AG10803 (cell line): Measurements from ENCODE around the gene NR4A1.

Experiments
- DNase-seq: peaks from one replicate; pipeline ENCODE4 v3.0.0; 2010; ENCODE audit warnings: low read depth
- H3K4me3 ChIP-seq: 2 replicates; pipeline ENCODE4 v1.5.1; 2011; ENCODE audit warnings: mild to moderate bottlenecking, low read length, control low read depth
- TF ChIP-seq, protein P1 (sequence below): conservative IDR thresholded peaks from 2 replicates; pipeline ENCODE4 v1.5.1; 2011; ENCODE audit warnings: mild to moderate bottlenecking, low read length, control low read depth, inconsistent platforms

The NR4A1 gene

DNA sequence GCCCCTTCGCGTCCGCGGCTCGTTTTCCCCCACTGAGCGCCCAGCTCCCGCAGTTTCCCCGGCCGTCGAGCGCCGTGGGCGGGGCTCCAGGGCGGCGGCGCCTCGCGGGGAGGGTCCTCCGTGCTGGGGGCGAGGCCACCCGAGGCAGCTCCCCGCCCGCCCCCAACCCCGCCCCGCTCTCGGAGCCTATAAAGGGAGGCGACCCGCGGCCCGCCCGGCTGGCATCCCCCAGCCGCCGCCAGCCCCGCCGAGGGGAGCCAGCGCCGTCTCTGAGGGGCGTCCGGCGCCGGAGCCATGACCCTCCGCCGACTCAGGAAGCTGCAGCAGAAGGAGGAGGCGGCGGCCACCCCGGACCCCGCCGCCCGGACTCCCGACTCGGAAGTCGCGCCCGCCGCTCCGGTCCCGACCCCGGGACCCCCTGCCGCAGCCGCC lies 44.5 kb upstream of the NR4A1 start, which contains the start of gene TAMALIN:
Gene TAMALIN (plus strand): TSS at position 221 of the 432 bp plus-strand sequence. CDS start 74 bp downstream, at position 295.
- H3K4me3 ChIP-seq, result peak within 1 kb of the TSS; percentile 63
- peak; percentile 40 for DNase-seq
- TF ChIP-seq, protein P1, sequence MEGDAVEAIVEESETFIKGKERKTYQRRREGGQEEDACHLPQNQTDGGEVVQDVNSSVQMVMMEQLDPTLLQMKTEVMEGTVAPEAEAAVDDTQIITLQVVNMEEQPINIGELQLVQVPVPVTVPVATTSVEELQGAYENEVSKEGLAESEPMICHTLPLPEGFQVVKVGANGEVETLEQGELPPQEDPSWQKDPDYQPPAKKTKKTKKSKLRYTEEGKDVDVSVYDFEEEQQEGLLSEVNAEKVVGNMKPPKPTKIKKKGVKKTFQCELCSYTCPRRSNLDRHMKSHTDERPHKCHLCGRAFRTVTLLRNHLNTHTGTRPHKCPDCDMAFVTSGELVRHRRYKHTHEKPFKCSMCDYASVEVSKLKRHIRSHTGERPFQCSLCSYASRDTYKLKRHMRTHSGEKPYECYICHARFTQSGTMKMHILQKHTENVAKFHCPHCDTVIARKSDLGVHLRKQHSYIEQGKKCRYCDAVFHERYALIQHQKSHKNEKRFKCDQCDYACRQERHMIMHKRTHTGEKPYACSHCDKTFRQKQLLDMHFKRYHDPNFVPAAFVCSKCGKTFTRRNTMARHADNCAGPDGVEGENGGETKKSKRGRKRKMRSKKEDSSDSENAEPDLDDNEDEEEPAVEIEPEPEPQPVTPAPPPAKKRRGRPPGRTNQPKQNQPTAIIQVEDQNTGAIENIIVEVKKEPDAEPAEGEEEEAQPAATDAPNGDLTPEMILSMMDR, result no peak

GRCh38 chr12:52007158-52007921 lies 43.9 kb upstream of the NR4A1 start:
- H3K4me3 ChIP-seq, result peak overlapping the region; percentile 63
- peak; percentile 11 for DNase-seq

DNA sequence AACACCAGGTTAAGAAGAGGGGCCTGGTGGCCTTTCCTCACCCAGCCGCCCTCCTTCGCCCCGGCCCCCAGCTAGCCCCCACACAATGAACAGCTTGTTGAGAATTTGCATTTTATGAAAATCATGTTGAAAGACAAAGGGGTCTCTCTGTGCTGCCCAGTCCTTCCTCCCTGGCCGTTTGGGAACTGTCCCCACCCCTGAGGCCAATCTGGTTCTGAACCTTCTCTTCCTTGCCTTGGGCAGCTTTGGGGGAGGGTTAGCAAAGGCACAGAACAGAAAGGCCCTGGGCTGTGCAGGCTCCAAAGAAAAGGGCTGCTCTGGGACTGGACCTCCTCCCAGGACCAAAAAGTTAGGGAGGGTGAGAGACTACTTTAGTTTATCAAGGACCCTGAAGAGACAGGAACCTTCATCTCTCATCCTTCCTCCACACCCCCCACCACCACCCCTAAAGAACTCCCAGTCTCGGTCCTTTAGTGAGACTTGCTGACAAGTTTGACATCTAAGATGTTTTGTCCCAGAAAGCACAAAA lies 43.2 kb upstream of the NR4A1 start:
- TF ChIP-seq, protein P1, result no peak
- H3K4me3 ChIP-seq, result peak overlapping the region; percentile 63
- DNase-seq, result no peak

More at GRCh38 chr12:52007158-52007921, 43.9 kb upstream of the NR4A1 start:
- TF ChIP-seq, protein P1, result no peak

DNA sequence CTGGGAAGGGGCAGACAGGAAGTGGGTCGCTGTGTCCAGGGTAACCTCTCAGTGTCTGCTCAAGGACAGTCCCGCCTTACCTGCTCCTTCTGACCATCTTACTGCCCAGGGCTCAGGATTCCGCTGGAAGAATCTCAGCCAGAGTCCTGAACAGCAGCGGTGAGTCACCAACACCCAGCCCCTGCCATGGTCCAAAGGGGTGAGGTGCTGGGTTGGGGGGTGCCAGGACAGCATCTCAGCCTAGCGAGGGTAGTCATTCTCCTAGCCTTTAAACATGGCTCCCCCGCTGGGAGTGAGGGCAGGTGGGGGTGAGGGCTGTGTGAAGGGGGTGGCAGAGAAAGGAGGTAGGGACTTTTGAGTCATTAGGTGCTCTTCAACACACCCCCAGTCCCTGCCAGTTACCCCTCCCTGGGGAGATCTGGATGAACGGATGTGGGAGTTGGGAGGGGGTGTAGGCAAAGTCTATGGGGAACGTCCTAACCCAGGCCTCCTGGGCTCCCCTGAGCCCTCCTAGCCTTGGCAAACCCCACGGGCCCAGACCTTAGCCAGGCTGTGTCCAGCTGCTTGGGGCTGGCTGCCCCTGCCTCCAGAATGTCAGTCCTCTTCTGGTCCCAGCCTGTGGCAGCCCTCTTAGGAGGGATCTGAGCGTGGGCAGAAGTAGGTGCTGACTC lies 42.0 kb upstream of the NR4A1 start:
- TF ChIP-seq, protein P1, result no peak
- no peak for DNase-seq
- H3K4me3 ChIP-seq, result no peak overlapping the region

- DNase-seq, result peak; percentile 80
- H3K4me3 ChIP-seq, result no peak overlapping the region
- TF ChIP-seq, protein P1, result no peak
Measured at GRCh38 chr12:52010152-52010622, 41.1 kb upstream of the NR4A1 start.

DNA sequence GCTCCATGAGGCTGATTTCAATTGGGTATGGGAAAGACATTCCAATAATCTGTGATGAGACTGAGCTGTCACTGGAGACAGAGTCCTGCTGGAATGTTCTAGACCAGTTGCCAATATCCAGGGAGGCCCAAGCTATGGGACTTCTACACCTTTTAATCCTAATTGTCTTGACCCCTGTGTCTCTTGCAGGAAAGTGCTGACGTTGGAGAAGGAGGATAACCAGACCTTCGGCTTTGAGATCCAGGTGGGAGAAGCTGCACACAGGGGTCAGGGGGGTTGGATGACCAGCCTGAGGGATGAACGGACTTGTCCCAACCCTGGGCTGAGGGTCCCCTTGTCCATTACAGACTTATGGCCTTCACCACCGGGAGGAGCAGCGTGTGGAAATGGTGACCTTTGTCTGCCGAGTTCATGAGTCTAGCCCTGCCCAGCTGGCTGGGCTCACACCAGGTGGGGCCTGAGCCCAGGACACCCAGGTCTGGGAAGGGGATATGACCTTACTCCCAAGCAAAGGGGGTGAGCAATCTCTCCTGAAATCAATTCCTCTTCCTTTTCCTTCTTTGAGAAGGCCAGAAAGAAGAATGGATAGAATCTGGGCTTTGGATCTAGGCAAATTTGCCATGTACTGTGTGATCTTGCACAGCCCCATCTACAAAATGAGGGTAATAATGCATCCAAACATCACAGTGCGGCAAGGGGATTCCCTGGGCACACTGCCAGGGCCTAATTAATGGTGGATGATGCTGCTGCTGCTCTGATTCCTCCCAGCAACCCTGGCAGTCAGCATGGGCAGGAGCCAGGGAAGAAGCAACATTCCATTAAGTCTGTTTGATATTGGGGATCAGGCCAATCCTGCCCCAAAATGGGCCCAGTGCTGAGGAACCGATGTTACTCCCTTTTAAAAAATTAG lies 40.3 kb upstream of the NR4A1 start:
- no peak overlapping the region for H3K4me3 ChIP-seq
- TF ChIP-seq, protein P1, result no peak
- no peak for DNase-seq
